ENCODE measurements around the gene NEDD4L.

DNA sequence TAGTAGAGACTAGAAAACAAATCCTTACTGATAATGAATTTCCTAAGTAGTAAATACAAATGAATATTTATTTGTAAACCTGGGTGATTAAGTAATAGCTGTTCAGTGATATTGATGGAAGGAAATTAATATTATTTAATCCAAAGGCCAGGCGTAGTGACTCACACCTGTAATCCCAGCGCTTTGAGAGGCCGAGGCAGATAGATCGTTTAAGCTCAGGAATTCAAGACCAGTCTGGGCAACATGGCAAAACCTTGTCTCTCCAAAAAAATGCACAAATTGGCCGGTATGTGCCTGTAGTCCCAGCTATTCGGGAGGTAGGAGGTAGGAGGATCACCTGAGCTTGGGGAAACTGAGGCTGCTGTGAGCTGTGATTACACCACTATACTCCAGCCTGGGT lies 228.2 kb downstream of the NEDD4L start:
- TF ChIP-seq, protein P1, sequence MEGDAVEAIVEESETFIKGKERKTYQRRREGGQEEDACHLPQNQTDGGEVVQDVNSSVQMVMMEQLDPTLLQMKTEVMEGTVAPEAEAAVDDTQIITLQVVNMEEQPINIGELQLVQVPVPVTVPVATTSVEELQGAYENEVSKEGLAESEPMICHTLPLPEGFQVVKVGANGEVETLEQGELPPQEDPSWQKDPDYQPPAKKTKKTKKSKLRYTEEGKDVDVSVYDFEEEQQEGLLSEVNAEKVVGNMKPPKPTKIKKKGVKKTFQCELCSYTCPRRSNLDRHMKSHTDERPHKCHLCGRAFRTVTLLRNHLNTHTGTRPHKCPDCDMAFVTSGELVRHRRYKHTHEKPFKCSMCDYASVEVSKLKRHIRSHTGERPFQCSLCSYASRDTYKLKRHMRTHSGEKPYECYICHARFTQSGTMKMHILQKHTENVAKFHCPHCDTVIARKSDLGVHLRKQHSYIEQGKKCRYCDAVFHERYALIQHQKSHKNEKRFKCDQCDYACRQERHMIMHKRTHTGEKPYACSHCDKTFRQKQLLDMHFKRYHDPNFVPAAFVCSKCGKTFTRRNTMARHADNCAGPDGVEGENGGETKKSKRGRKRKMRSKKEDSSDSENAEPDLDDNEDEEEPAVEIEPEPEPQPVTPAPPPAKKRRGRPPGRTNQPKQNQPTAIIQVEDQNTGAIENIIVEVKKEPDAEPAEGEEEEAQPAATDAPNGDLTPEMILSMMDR (IDR thresholded peaks at IDR 0.05), result no peak
- TF ChIP-seq SIN3A (IDR thresholded peaks at IDR 0.05; ENCODE audit: borderline replicate concordance, insufficient read depth, low read depth, low read length), result no peak
- no peak for TF ChIP-seq POLR2AphosphoS5 (IDR thresholded peaks at IDR 0.05; ENCODE audit: low read depth, low read length)
- no peak for TF ChIP-seq TCF7L2 (IDR thresholded peaks at IDR 0.05; ENCODE audit: low read depth, low read length)
- no peak for TF ChIP-seq REST (IDR thresholded peaks at IDR 0.05; ENCODE audit: insufficient read depth in 1 of 2, low read depth in 2 of 2, low read length in 1 of 2)
